GM12878 (cell line): ENCODE results near the gene GOT2. TPM values are rescaled to one million over a fixed set of nuclear protein-coding genes. Genes with fewer than 3 reads are reported as not detected.

Source experiments
- BHLHE40 ChIP-seq, 2 experiments: fragments of 450-650 bp in 1 of 2; IDR thresholded peaks; 2 replicates each; pipeline ENCODE4 v1.6.1; 2011 to 2017; ENCODE audit warnings: low read depth in 2 of 2, borderline replicate concordance in 1 of 2, improper control_type of control experiment in 1 of 2, low read length in 1 of 2, mild to moderate bottlenecking in 1 of 2
- CHD4 ChIP-seq: fragments of 200-600 bp; sonication (generic); IDR thresholded peaks from 2 replicates; pipeline ENCODE4 v1.6.1; 2016; ENCODE audit warnings: mild to moderate bottlenecking
- CREB1 ChIP-seq: IDR thresholded peaks from 2 replicates; pipeline ENCODE4 v1.6.1; 2012; ENCODE audit warnings: low read depth, mild to moderate bottlenecking, inconsistent platforms
- DPF2 ChIP-seq: fragments of 450-650 bp; IDR thresholded peaks from 2 replicates; pipeline ENCODE4 v1.6.1; 2017; ENCODE audit warnings: mild to moderate bottlenecking
- HDGF ChIP-seq: fragments of 450-650 bp; IDR thresholded peaks from 2 replicates; pipeline ENCODE4 v1.6.1; 2016; ENCODE audit warnings: antibody characterized with exemption
- IRF4 ChIP-seq: IDR thresholded peaks from 2 replicates; pipeline ENCODE4 v1.6.1; 2011; ENCODE audit warnings: low read depth, low read length
- JUNB ChIP-seq: IDR thresholded peaks from 2 replicates; pipeline ENCODE4 v1.6.1; 2016; ENCODE audit warnings: antibody characterized with exemption, mild to moderate bottlenecking
- KAT2A ChIP-seq: conservative IDR thresholded peaks from 2 replicates; pipeline ENCODE4 v1.6.1; 2011; ENCODE audit warnings: low read depth, low read length; ENCODE audit not compliant: control insufficient read depth
- MXI1 ChIP-seq: fragments of 150-350 bp; IDR thresholded peaks from 2 replicates; pipeline ENCODE4 v1.6.1; 2011; ENCODE audit warnings: low read depth, mild to moderate bottlenecking, inconsistent platforms, low read length, improper control_type of control experiment
- PAX5 ChIP-seq: IDR thresholded peaks from 2 replicates; pipeline ENCODE4 v1.6.1; 2011; ENCODE audit warnings: low read depth, low read length, borderline replicate concordance
- PAX8 ChIP-seq: fragments of 450-650 bp; IDR thresholded peaks from 2 replicates; pipeline ENCODE4 v1.6.1; 2017; ENCODE audit warnings: mild to moderate bottlenecking, moderate library complexity
- RB1 ChIP-seq: fragments of 450-650 bp; formaldehyde crosslinking; IDR thresholded peaks from 2 replicates; pipeline ENCODE4 v1.6.1; 2017; ENCODE audit warnings: mild to moderate bottlenecking, borderline replicate concordance
- RFX5 ChIP-seq: IDR thresholded peaks from 2 replicates; pipeline ENCODE4 v1.6.1; 2011; ENCODE audit warnings: low read depth, low read length, improper control_type of control experiment
- SMAD1 ChIP-seq: fragments of 450-650 bp; IDR thresholded peaks from 2 replicates; pipeline ENCODE4 v1.6.1; 2018; ENCODE audit warnings: mild to moderate bottlenecking, low read depth; ENCODE audit not compliant: partially characterized antibody
- SPI1 ChIP-seq: IDR thresholded peaks from 2 replicates; pipeline ENCODE4 v1.6.1; 2011; ENCODE audit warnings: low read depth, mild to moderate bottlenecking, low read length, moderate library complexity, borderline replicate concordance; ENCODE audit not compliant: insufficient read depth
- STAT1 ChIP-seq: fragments of 450-650 bp; conservative IDR thresholded peaks from 2 replicates; pipeline ENCODE4 v1.6.1; 2014; ENCODE audit warnings: antibody characterized with exemption, mild to moderate bottlenecking
- STAT3 ChIP-seq: IDR thresholded peaks from 2 replicates; pipeline ENCODE4 v1.6.1; 2011; ENCODE audit warnings: low read depth, low read length, improper control_type of control experiment
- TCF3 ChIP-seq: IDR thresholded peaks from 2 replicates; pipeline ENCODE4 v1.6.1; 2012; ENCODE audit warnings: low read depth, mild to moderate bottlenecking, low read length, borderline replicate concordance; ENCODE audit not compliant: insufficient read depth
- ZZZ3 ChIP-seq: IDR thresholded peaks from 2 replicates; pipeline ENCODE4 v1.6.1; 2011; ENCODE audit warnings: low read depth; ENCODE audit not compliant: control insufficient read depth, insufficient read length
- polyA plus RNA-seq, 11 experiments: library from polyadenylated mRNA; depleted of rRNA in 4 of 11; unstranded in 6 of 11; stranded (reverse) in 5 of 11; fragments of >200 nt; fragmentation: Nextera tagmentation in 4 of 11; fragmentation: Illumina TruSeq in 1 of 11; extraction: Ambion mirVana in 4 of 11; extraction: Trizol in 1 of 11; gene quantifications; 1 replicate in 1 of 11; 2 replicates in 10 of 11; pipeline versions ENCODE4 v1.2.1 to v1.2.3, GENCODE V29; 2011 to 2016; ENCODE audit warnings: inconsistent platforms in 2 of 11, missing spikeins in 2 of 11, low read depth in 1 of 11
- total RNA-seq, 4 experiments: library from RNA; depleted of rRNA in 3 of 4; stranded (reverse); fragments of >200 nt in 3 of 4; fragmentation: Illumina TruSeq in 1 of 4; extraction: Trizol in 1 of 4; gene quantifications; 2 replicates each; pipeline versions ENCODE4 v1.2.1 to v1.2.3, GENCODE V29; 2013 to 2021
- TF ChIP-seq, protein P1 (sequence below): fragments of 450-650 bp; IDR thresholded peaks from 2 replicates; pipeline ENCODE4 v1.6.1; 2018; ENCODE audit warnings: mild to moderate bottlenecking, low read depth, moderate library complexity; ENCODE audit not compliant: partially characterized antibody
- TF ChIP-seq, protein P2 (sequence below): fragments of 450-650 bp; IDR thresholded peaks from 2 replicates; pipeline ENCODE4 v1.6.1; 2017; ENCODE audit warnings: low read depth, mild to moderate bottlenecking, moderate library complexity
- TF ChIP-seq, protein P3 (sequence below): fragments of 450-650 bp; IDR thresholded peaks from 2 replicates; pipeline ENCODE4 v1.6.1; 2016; ENCODE audit warnings: mild to moderate bottlenecking
- TF ChIP-seq, protein P4 (sequence below), 3 experiments: IDR thresholded peaks in 2 of 3; conservative IDR thresholded peaks in 1 of 3; 2 replicates each; pipeline ENCODE4 v1.5.1; 2011; ENCODE audit warnings: low read depth in 3 of 3, low read length in 3 of 3, mild to moderate bottlenecking in 3 of 3, control low read depth in 2 of 3, moderate library complexity in 2 of 3, inconsistent platforms in 1 of 3, mixed read lengths in 1 of 3; ENCODE audit not compliant: control insufficient read depth in 2 of 3, insufficient read depth in 1 of 3; ENCODE audit errors: extremely low read depth in 1 of 3

Gene GOT2
- total and polyA plus RNA-seq, 10 of the 15 experiments (the other 5 are each of a cell fraction or from before 2014, with no cell fraction given), result 41.7 to 235 (median 83.7) TPM

DNA sequence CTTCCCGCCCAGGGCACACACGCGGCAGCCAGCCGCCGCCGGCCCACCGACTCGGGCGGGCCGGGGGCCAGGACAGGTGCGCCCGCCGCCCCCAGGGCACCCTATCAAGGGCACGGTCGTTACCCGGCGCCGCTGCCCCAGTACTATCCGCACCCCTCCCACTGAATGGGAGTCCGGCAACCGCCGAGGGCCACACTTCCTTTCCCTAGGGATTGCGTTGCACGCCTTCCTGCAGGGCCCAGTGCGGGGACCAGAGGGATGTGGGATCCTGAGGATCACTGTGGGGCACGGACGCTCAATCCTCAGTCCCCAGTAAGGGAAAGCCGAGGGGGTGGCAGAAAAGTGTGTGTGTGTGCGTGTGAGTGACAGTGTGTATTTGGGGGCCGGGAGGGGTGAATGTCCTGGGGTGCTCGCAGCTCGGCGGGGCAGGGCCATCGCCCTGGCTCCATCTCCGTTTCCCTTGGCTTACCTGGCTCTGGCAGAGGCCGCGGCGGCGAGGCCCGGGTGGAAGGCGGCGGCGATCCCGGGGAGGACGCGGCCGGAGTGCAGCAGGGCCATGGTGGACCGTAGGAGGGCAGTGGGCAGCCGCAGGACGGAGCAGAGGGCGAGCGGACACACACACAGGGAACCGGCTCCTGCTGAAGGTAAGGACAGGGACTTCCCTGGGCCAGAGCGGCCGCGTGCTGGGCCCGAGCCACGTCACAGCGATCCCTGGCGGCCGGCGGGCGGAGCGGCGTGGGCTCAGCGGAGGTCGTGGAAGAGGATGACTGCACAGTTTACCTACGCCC, at the start of gene GOT2 (continued):
- TF ChIP-seq, protein P1, sequence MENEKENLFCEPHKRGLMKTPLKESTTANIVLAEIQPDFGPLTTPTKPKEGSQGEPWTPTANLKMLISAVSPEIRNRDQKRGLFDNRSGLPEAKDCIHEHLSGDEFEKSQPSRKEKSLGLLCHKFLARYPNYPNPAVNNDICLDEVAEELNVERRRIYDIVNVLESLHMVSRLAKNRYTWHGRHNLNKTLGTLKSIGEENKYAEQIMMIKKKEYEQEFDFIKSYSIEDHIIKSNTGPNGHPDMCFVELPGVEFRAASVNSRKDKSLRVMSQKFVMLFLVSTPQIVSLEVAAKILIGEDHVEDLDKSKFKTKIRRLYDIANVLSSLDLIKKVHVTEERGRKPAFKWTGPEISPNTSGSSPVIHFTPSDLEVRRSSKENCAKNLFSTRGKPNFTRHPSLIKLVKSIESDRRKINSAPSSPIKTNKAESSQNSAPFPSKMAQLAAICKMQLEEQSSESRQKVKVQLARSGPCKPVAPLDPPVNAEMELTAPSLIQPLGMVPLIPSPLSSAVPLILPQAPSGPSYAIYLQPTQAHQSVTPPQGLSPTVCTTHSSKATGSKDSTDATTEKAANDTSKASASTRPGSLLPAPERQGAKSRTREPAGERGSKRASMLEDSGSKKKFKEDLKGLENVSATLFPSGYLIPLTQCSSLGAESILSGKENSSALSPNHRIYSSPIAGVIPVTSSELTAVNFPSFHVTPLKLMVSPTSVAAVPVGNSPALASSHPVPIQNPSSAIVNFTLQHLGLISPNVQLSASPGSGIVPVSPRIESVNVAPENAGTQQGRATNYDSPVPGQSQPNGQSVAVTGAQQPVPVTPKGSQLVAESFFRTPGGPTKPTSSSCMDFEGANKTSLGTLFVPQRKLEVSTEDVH, result no peak
- TF ChIP-seq, protein P2, sequence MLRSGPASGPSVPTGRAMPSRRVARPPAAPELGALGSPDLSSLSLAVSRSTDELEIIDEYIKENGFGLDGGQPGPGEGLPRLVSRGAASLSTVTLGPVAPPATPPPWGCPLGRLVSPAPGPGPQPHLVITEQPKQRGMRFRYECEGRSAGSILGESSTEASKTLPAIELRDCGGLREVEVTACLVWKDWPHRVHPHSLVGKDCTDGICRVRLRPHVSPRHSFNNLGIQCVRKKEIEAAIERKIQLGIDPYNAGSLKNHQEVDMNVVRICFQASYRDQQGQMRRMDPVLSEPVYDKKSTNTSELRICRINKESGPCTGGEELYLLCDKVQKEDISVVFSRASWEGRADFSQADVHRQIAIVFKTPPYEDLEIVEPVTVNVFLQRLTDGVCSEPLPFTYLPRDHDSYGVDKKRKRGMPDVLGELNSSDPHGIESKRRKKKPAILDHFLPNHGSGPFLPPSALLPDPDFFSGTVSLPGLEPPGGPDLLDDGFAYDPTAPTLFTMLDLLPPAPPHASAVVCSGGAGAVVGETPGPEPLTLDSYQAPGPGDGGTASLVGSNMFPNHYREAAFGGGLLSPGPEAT, result 0 out of 2 replicates have a peak, but pooled peaks have one; percentile 38
- TF ChIP-seq BHLHE40 (IDR thresholded peaks at IDR 0.05; ENCODE audit: borderline replicate concordance in 1 of 2, low read depth in 2 of 2, low read length in 1 of 2), result peak; percentile 69 to 81; a peak in 3 of 4 replicates
- TF ChIP-seq JUNB, result no peak
- no peak for TF ChIP-seq STAT1
- peak; percentile 43; the same call in 1 of the 2 replicates for TF ChIP-seq RB1
- TF ChIP-seq STAT3, result no peak
- peak; percentile 61; the same call in 1 of the 2 replicates for TF ChIP-seq IRF4
- TF ChIP-seq RFX5, result no peak
- TF ChIP-seq, protein P3, sequence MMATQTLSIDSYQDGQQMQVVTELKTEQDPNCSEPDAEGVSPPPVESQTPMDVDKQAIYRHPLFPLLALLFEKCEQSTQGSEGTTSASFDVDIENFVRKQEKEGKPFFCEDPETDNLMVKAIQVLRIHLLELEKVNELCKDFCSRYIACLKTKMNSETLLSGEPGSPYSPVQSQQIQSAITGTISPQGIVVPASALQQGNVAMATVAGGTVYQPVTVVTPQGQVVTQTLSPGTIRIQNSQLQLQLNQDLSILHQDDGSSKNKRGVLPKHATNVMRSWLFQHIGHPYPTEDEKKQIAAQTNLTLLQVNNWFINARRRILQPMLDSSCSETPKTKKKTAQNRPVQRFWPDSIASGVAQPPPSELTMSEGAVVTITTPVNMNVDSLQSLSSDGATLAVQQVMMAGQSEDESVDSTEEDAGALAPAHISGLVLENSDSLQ, result peak; percentile 87
- no peak for TF ChIP-seq ZZZ3
- no peak for TF ChIP-seq KAT2A
- 0 out of 2 replicates have a peak, but pooled peaks have one; percentile 12 for TF ChIP-seq PAX5
- TF ChIP-seq CHD4, result no peak
- TF ChIP-seq CREB1, result peak; percentile 64; the same call in 1 of the 2 replicates
- peak; percentile 28; the same call in 1 of the 2 replicates for TF ChIP-seq DPF2
- no peak for TF ChIP-seq SMAD1
- peak; percentile 47; the same call in 1 of the 2 replicates for TF ChIP-seq SPI1
- TF ChIP-seq MXI1, result peak; percentile 87
- no peak for TF ChIP-seq HDGF
- TF ChIP-seq, protein P4, sequence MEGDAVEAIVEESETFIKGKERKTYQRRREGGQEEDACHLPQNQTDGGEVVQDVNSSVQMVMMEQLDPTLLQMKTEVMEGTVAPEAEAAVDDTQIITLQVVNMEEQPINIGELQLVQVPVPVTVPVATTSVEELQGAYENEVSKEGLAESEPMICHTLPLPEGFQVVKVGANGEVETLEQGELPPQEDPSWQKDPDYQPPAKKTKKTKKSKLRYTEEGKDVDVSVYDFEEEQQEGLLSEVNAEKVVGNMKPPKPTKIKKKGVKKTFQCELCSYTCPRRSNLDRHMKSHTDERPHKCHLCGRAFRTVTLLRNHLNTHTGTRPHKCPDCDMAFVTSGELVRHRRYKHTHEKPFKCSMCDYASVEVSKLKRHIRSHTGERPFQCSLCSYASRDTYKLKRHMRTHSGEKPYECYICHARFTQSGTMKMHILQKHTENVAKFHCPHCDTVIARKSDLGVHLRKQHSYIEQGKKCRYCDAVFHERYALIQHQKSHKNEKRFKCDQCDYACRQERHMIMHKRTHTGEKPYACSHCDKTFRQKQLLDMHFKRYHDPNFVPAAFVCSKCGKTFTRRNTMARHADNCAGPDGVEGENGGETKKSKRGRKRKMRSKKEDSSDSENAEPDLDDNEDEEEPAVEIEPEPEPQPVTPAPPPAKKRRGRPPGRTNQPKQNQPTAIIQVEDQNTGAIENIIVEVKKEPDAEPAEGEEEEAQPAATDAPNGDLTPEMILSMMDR (IDR thresholded peaks at IDR 0.05 in 2 of 3, conservative IDR thresholded peaks at IDR 0.05 in 1 of 3; ENCODE audit: control insufficient read depth in 2 of 3, extremely low read depth in 1 of 3, insufficient read depth in 1 of 3, low read depth in 3 of 3, low read length in 3 of 3), result peak; percentile 96 to 98 (median 98); a peak in 5 of 6 replicates
- peak; percentile 59; the same call in 1 of the 2 replicates for TF ChIP-seq TCF3
- TF ChIP-seq PAX8, result no peak
